ENCODE measurements around the gene PALMD.

PALMD gene

DNA sequence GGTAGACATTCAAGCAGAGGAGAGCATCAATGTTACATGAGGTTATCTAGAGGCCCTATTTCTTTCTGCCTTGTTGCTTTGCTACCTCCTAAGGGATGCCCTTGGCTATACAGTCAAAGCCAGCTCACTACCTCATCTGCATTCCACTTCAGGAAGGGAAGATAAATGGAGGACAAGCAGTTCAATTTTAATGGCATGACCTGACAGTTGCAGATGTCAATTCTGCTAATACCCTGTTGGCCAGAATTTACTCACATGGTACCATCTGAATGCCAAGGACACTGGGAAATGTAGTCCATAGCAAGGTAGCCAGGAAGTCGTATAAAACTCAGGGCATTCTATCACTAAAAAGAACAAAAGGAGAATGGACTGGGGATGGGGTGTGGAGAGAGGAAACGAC, 31.5 kb downstream of the PALMD start:
- peaks cover 5% of the 10 kb centered on the region for H3K4me1 ChIP-seq
- no peaks in the 10 kb centered on the region for H3K27me3 ChIP-seq (ENCODE audit: control insufficient read depth, insufficient read depth, low read length)
- no peak overlapping the region for H3K4me2 ChIP-seq (ENCODE audit: low read length)
- no peak overlapping the region for H3K4me3 ChIP-seq (ENCODE audit: low read depth, low read length)
- H3K79me2 ChIP-seq, result no peaks in the 10 kb centered on the region
- no peak overlapping the region for H2AFZ ChIP-seq
- H3K9ac ChIP-seq, result no peak overlapping the region
- TF ChIP-seq, protein P1, sequence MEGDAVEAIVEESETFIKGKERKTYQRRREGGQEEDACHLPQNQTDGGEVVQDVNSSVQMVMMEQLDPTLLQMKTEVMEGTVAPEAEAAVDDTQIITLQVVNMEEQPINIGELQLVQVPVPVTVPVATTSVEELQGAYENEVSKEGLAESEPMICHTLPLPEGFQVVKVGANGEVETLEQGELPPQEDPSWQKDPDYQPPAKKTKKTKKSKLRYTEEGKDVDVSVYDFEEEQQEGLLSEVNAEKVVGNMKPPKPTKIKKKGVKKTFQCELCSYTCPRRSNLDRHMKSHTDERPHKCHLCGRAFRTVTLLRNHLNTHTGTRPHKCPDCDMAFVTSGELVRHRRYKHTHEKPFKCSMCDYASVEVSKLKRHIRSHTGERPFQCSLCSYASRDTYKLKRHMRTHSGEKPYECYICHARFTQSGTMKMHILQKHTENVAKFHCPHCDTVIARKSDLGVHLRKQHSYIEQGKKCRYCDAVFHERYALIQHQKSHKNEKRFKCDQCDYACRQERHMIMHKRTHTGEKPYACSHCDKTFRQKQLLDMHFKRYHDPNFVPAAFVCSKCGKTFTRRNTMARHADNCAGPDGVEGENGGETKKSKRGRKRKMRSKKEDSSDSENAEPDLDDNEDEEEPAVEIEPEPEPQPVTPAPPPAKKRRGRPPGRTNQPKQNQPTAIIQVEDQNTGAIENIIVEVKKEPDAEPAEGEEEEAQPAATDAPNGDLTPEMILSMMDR (IDR thresholded peaks at IDR 0.05), result no peak
- no peaks in the 10 kb centered on the region for H3K9me3 ChIP-seq (ENCODE audit: control insufficient read depth, low read length)
- H3K36me3 ChIP-seq (ENCODE audit: control insufficient read depth, insufficient read depth, low read length), result no peaks in the 10 kb centered on the region
- H3K27ac ChIP-seq, result no peak overlapping the region

DNA sequence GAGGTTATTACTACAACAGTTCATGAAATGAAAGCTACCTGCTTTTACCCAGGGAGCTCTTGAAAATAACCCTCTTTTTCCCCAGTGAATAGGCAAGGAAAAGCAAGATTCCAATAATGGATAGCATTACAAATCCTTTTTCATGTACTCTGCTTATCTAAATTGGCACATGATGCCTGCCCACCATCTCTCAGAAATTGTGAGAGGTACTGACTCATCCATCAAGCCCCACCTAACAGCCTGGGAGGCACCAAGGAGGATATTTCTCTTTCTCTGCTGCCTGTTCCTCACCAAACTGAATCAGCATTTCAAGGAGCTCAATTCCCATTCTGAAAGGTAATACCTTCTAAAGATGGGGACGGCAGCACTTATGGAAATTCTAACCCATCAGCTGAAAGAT, 34.4 kb downstream of the PALMD start:
- H3K27ac ChIP-seq, result no peak overlapping the region
- TF ChIP-seq, protein P1 (IDR thresholded peaks at IDR 0.05), result no peak
- H3K36me3 ChIP-seq (ENCODE audit: control insufficient read depth, insufficient read depth, low read length), result no peaks in the 10 kb centered on the region
- H3K79me2 ChIP-seq, result no peaks in the 10 kb centered on the region
- no peak overlapping the region for H3K4me3 ChIP-seq (ENCODE audit: low read depth, low read length)
- no peaks in the 10 kb centered on the region for H3K27me3 ChIP-seq (ENCODE audit: control insufficient read depth, insufficient read depth, low read length)
- H2AFZ ChIP-seq, result no peak overlapping the region
- H3K9me3 ChIP-seq (ENCODE audit: control insufficient read depth, low read length), result no peaks in the 10 kb centered on the region
- no peak overlapping the region for H3K4me2 ChIP-seq (ENCODE audit: low read length)
- H3K9ac ChIP-seq, result no peak overlapping the region
- H3K4me1 ChIP-seq, result peaks cover 2% of the 10 kb centered on the region

DNA sequence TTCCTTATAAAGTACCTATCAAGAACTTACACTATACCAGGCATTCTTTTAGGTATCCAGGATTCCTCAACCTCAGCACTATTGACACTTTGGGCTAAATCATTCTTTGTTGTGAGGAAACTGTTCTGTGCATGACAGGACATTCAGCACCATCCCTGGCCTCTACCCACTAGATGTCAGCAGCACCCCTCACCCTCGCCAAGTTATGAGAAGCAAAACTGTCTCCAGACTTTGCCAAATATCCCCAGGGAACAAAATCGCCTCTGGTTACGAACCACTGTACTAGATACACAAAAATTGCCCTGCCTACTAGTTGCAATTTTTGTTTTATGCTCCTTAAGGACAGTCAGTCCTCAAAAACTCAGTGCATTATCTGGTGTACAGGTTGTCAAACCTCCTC, 35.7 kb downstream of the PALMD start:
- Histone ChIP-seq H3K36me3 (ENCODE audit: control insufficient read depth, insufficient read depth, low read length) (no peaks in the 10 kb centered on the region), H3K27me3 (ENCODE audit: control insufficient read depth, insufficient read depth, low read length) (no peaks in the 10 kb centered on the region), H3K4me1 (peaks cover 2% of the 10 kb centered on the region), H3K79me2 (no peaks in the 10 kb centered on the region), H3K4me2 (ENCODE audit: low read length) (no peak overlapping the region), H3K9me3 (ENCODE audit: control insufficient read depth, low read length) (no peaks in the 10 kb centered on the region), H2AFZ (no peak overlapping the region), H3K4me3 (ENCODE audit: low read depth, low read length) (no peak overlapping the region), H3K27ac (no peak overlapping the region), H3K9ac (no peak overlapping the region)
- TF ChIP-seq, protein P1 (IDR thresholded peaks at IDR 0.05), result no peak

DNA sequence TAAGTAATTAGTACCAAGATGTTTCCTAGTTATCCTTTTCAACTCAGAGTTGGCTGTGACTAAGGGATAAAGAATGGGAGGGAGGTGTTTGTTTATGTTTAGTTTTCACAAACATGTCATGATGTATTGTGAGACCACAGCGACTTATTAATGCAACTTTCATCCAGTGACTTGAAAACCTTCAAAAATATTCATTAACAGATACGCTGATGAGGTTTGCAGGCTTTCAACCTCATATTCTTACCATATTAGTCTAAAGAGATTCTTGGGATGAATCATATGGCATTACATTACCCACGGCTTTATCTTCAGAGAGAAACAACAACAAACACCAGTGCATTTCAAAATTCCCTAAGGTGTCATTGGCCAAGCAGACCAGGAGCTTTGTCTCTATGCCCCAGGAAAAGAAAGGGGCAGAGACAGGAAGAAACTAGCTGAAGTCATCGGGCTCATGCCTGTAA, 36.4 kb downstream of the PALMD start:
- TF ChIP-seq, protein P1 (IDR thresholded peaks at IDR 0.05), result no peak
- Histone ChIP-seq H3K4me3 (ENCODE audit: low read depth, low read length) (no peak overlapping the region), H3K79me2 (no peaks in the 10 kb centered on the region), H3K4me2 (ENCODE audit: low read length) (no peak overlapping the region), H2AFZ (no peak overlapping the region), H3K36me3 (ENCODE audit: control insufficient read depth, insufficient read depth, low read length) (no peaks in the 10 kb centered on the region), H3K27ac (no peak overlapping the region), H3K27me3 (ENCODE audit: control insufficient read depth, insufficient read depth, low read length) (no peaks in the 10 kb centered on the region), H3K9ac (no peak overlapping the region), H3K9me3 (ENCODE audit: control insufficient read depth, low read length) (no peaks in the 10 kb centered on the region), H3K4me1 (peaks cover 2% of the 10 kb centered on the region)

DNA sequence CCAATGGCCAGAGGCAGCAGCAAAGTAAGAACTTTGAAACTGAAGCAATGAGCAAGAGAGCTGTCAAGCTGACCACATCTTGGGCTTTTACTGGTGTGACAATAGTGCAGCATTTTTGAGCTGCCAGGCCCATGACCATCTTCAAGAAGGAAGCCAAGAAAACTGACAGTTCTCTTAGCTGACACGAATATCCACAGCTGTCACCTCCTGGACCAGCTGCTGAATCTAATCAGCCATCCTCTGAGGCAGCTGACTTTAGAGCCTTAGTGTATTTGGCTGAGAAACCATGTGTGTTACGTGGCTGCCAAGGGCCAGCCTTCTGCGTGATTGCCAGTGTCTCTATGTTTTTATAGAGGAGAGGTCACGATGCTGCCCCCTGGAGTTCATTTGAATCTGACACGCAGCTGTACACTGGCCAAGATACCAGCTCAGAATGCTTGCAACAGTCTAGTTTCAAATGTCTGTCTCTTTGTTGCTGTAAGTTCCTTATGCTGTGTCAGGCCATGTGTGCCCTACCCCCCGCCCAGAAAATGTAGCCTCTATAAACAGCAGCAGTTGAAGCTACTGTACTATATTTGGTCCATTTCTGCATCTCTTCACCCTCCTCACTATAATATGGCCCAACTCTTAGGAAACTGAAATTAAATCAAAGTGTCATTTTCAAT, 39.7 kb downstream of the PALMD start:
- no peak overlapping the region for H3K4me2 ChIP-seq (ENCODE audit: low read length)
- TF ChIP-seq, protein P1 (IDR thresholded peaks at IDR 0.05), result peak; percentile 48
- H3K4me1 ChIP-seq, result peaks cover under 1% of the 10 kb centered on the region
- H3K27me3 ChIP-seq (ENCODE audit: control insufficient read depth, insufficient read depth, low read length), result no peaks in the 10 kb centered on the region
- H3K4me3 ChIP-seq (ENCODE audit: low read depth, low read length), result no peak overlapping the region
- H3K27ac ChIP-seq, result peak overlapping the region; percentile 5
- no peaks in the 10 kb centered on the region for H3K79me2 ChIP-seq
- no peak overlapping the region for H3K9ac ChIP-seq
- no peaks in the 10 kb centered on the region for H3K36me3 ChIP-seq (ENCODE audit: control insufficient read depth, insufficient read depth, low read length)
- H2AFZ ChIP-seq, result peak overlapping the region; percentile 52
- H3K9me3 ChIP-seq (ENCODE audit: control insufficient read depth, low read length), result no peaks in the 10 kb centered on the region

Data from parathyroid adenoma (tissue), 2 donors.